Kidney (tissue), 14 donors: ENCODE measurements around the gene ARHGAP18. TPM values are rescaled to one million over a fixed set of nuclear protein-coding genes. Genes with fewer than 3 reads are reported as not detected.
A peak's percentile ranks its signal among the peaks of the same experiment; 100 is the strongest.

Experiments used
- DNase-seq, 5 donors: peaks; one replicate each; pipeline ENCODE4 v3.0.0-alpha.2; 2013 to 2020
- FAIRE-seq: peaks from 2 replicates; lab custom pipeline; 2012; peaks lifted over from hg19 to GRCh38; lab: Jason Lieb, UNC
- H3K27ac ChIP-seq, 2 donors: one replicate each; pipeline ENCODE4 v1.7.0; 2013; ENCODE audit warnings: low read depth in 2 of 2, low read length in 2 of 2, inconsistent platforms in 1 of 2
- H3K27me3 ChIP-seq: one replicate; pipeline ENCODE4 v1.7.1; 2013; ENCODE audit warnings: low read length, inconsistent platforms; ENCODE audit not compliant: control insufficient read depth, insufficient read depth
- H3K36me3 ChIP-seq, 3 donors: one replicate each; pipeline versions ENCODE4 v1.7.0 to v1.7.1; 2013; ENCODE audit warnings: low read length in 3 of 3, control low read depth in 1 of 3, inconsistent platforms in 1 of 3; ENCODE audit not compliant: insufficient read depth in 3 of 3, control insufficient read depth in 2 of 3
- H3K4me1 ChIP-seq, 3 donors: one replicate each; pipeline versions ENCODE4 v1.7.0 to v1.7.1; 2013; ENCODE audit warnings: low read length in 3 of 3, inconsistent platforms in 1 of 3, low read depth in 1 of 3; ENCODE audit not compliant: control insufficient read depth in 2 of 3, insufficient read depth in 2 of 3
- H3K4me3 ChIP-seq, 3 donors: one replicate each; pipeline versions ENCODE4 v1.7.0 to v1.8.1; 2013; ENCODE audit warnings: low read length in 3 of 3, control low read depth in 1 of 3, inconsistent platforms in 1 of 3
- H3K9ac ChIP-seq, 3 donors: one replicate each; pipeline versions ENCODE4 v1.7.0 to v1.7.1; 2013; ENCODE audit warnings: low read length in 3 of 3, control low read depth in 1 of 3, inconsistent platforms in 1 of 3
- H3K9me3 ChIP-seq, 3 donors: one replicate each; pipeline versions ENCODE4 v1.7.0 to v1.7.1; 2013; ENCODE audit warnings: low read length in 3 of 3, control low read depth in 1 of 3, inconsistent platforms in 1 of 3; ENCODE audit not compliant: control insufficient read depth in 2 of 3, insufficient read depth in 1 of 3
- intact Hi-C: fragments of 100-400 bp; cut with DNase I; formaldehyde crosslinking; loops from one replicate; pipeline ENCODE4 v1.11.1; 2022
- polyA plus RNA-seq: library from polyadenylated mRNA; stranded (reverse); fragments of 350-450 nt; fragmentation: Illumina TruSeq; extraction: RNeasy Lipid Tissue Mini Kit (QIAGEN cat#74804); gene quantifications from one replicate; pipeline ENCODE4 v1.2.3, GENCODE V29; 2014; ENCODE audit warnings: low read depth, low replicate concordance; ENCODE audit not compliant: insufficient read depth
- total RNA-seq: library from RNA; stranded (reverse); fragmentation: NEBNext Ultra II Directional; extraction: Animal tissue kit (Norgen Biotek cat#: 25700); gene quantifications from one replicate; pipeline ENCODE4 v1.2.1, GENCODE V29; 2021
- TF ChIP-seq, protein P1 (sequence below): IDR thresholded peaks from 3 replicates; pipeline ENCODE4 v1.5.1; 2012; ENCODE audit warnings: mild to moderate bottlenecking, moderate library complexity, borderline replicate concordance; ENCODE audit not compliant: insufficient read depth; ENCODE audit errors: extremely low read depth
- donor health status: control.
- donor health status: control.
- donor health status: control.
- donor health status: control.
- donor health status: control.
- donor health status: DM: yes; HTN: yes; CAD: no.
- donor health status: Normal renal cell carcinoma (clear cell type).

The ARHGAP18 gene
- total and polyA plus RNA-seq, 2 donors from 2014 or later = 26.5 to 39.8 TPM

DNA sequence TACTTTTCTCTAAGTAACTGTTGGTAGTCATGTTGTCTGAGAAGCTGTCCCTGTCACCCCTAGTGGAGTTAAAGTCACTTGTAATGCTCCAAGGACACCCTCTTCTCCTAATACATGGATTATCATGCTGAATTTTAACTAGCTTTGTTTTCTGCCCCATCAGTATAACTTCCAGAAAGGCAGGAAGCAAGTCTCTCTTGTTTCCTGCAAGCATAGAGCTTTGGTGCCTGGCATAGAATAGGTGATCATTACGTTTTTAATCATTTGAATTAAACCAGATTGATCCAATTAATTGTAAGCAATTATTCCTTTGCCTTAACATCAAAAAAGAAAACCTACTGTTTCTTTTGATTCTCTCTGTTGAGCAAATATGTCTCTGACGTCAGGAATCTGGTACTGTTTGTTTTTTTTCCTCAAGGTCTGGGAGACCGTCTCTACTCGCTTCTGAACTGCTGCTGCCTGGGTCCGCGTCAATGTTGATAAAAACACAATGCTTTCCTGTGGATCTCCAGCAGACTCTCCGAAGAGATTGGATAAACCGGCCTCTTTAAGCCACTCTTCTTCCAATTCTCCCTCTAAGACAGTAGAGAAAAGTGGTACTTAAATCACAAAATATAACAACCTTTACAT lies 71.8 kb downstream of the ARHGAP18 start:
- DNase-seq (peak in 1 of 5 donors; percentile 43), FAIRE-seq (no peak)
- TF ChIP-seq, protein P1, sequence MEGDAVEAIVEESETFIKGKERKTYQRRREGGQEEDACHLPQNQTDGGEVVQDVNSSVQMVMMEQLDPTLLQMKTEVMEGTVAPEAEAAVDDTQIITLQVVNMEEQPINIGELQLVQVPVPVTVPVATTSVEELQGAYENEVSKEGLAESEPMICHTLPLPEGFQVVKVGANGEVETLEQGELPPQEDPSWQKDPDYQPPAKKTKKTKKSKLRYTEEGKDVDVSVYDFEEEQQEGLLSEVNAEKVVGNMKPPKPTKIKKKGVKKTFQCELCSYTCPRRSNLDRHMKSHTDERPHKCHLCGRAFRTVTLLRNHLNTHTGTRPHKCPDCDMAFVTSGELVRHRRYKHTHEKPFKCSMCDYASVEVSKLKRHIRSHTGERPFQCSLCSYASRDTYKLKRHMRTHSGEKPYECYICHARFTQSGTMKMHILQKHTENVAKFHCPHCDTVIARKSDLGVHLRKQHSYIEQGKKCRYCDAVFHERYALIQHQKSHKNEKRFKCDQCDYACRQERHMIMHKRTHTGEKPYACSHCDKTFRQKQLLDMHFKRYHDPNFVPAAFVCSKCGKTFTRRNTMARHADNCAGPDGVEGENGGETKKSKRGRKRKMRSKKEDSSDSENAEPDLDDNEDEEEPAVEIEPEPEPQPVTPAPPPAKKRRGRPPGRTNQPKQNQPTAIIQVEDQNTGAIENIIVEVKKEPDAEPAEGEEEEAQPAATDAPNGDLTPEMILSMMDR = no peak
- peaks cover 0 to 12% (median 5%) of the 10 kb centered on the region in 3 donors for H3K36me3 ChIP-seq
- H3K9me3 ChIP-seq = no peaks in the 10 kb centered on the region
- H3K27me3 ChIP-seq = no peaks in the 10 kb centered on the region
- no peak overlapping the region for H3K4me3 ChIP-seq
- peak overlapping the region in 1 of 3 donors; percentile 37 for H3K9ac ChIP-seq
- intact Hi-C loops = no loop called here
- H3K27ac ChIP-seq = peak overlapping the region in 1 of 2 donors; percentile 54
- H3K4me1 ChIP-seq = peaks cover 0 to 8% (median 5%) of the 10 kb centered on the region in 3 donors

DNA sequence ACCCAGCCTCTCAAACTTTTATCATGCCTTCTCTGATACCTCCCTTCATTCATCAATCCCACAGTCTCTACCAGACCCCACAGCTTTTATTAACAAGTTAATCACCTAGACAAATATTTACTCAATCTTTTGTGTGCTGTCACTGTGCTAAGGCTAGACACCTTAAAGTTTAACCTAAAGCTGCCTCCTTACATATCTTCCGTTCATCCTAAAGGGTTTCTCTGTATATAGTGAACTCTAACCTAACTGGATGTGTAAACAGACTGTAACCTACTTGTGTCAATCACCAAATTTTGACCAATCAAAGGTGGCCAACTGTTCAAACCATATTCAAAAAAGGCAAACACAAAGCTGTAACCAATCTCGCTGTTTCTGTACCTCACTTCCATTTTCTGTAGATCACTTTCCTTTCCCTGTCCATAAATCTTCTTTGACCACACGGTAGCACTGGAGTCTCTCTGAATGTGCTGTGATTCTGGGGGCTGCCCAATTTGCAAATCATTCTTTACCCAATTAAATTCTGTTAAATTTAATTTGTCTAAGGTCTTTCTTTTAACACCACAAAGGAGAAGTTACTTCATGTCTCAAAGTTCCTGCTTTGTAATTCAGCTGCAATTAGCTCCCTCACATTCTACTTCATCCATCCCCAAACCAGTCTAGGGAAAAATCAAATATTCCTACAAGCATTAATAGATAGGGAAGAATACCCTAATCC lies 72.5 kb downstream of the ARHGAP18 start:
- TF ChIP-seq, protein P1 = no peak

DNA sequence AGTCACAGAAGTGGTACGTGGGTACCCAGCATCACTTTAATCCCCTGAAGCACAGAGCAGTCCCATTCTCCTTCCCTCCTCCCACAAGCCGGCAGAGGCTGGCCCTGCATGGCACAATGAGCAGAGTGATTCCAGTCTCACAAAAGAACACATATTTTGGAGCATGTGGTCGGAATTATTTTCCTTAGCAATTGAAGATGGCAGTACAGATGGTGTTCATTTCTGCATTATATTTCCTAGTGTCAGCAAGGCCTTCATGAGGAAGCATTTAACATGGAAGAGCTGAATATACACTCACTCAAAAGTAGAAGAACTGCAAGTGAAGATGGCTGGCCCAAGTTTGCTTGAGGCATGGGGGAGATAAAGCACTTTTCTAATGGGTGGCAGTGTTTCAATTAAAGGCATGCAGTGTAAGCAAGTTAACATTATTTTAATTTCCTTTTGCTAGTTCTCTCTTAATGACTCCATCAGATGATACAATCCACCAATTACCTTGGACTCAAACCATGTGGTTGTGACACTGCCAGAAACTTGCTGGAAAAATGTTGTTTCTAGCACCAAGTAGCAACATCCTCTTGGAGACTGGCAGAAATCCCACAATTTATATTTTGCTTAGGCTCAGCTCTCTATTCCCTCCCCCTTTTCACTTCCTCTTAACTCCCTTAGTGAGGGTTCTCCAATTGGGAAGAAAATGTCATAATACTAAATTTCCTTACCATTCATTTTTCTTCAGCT lies 74.4 kb downstream of the ARHGAP18 start:
- Histone ChIP-seq H3K27ac (no peak overlapping the region), H3K4me1 (peaks cover 0 to 8% (median 7%) of the 10 kb centered on the region in 3 donors), H3K36me3 (peaks cover 0 to 12% (median 8%) of the 10 kb centered on the region in 3 donors), H3K9ac (no peak overlapping the region), H3K4me3 (no peak overlapping the region), H3K9me3 (no peaks in the 10 kb centered on the region), H3K27me3 (no peaks in the 10 kb centered on the region)
- FAIRE-seq (no peak), DNase-seq (peak in 1 of 5 donors; percentile 78)
- TF ChIP-seq, protein P1 = no peak
- intact Hi-C loops = no loop called here

More for the DNA sequence above, 72.5 kb downstream of the ARHGAP18 start:
- FAIRE-seq (no peak), DNase-seq (no peak)
- Histone ChIP-seq H3K9me3 (no peaks in the 10 kb centered on the region), H3K4me3 (no peak overlapping the region), H3K36me3 (peaks cover 0 to 12% (median 5%) of the 10 kb centered on the region in 3 donors), H3K4me1 (peaks cover 0 to 8% (median 5%) of the 10 kb centered on the region in 3 donors), H3K27me3 (no peaks in the 10 kb centered on the region), H3K27ac (peak overlapping the region in 1 of 2 donors; percentile 54), H3K9ac (peak overlapping the region in 1 of 3 donors; percentile 37)
- intact Hi-C loops = no loop called here
